Measurements from ENCODE around the gene IVD.

- TF ChIP-seq CTCF (IDR thresholded peaks at IDR 0.05) (no peak), EZH2phosphoT487 (IDR thresholded peaks at IDR 0.05) (no peak), EZH2 (IDR thresholded peaks at IDR 0.05) (no peak)
Observed at GRCh38 chr15:40451527-40452158, 46.0 kb downstream of the IVD start.
